ENCODE data around the gene EEIG1.

DNA sequence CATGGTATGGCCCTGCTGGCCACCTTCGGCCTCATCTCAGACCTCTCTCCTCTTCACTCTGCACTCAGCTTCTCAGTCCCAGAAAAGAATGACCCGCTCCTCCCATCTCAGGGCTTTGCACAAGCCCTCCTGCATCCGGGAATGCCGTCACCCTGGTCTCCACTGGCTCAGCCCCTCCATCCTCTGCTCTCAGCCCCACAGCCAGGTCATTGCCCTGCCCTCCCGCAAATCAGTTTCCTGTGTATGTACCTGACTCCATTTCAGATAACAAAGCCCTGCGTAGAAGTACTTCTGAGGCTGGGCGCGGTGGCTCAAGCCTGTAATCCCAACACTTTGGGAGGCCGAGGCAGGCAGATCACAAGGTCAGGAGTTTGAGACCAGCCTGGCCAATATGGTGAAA lies 28.9 kb upstream of the EEIG1 start:
- TF ChIP-seq EZH2 (IDR thresholded peaks at IDR 0.05; ENCODE audit: insufficient read depth, poor library complexity, severe bottlenecking) (no peak), EZH2phosphoT487 (IDR thresholded peaks at IDR 0.05; ENCODE audit: insufficient read depth, low read depth) (no peak)

Measured in GM23248 (cell line).